ENCODE data around the gene ZNF615.
"Not testable (repeated sequence)": the region's sequence is repeated elsewhere in the genome, so short reads cannot be mapped to it uniquely, and the experiment has no call there.

Gene ZNF615

DNA sequence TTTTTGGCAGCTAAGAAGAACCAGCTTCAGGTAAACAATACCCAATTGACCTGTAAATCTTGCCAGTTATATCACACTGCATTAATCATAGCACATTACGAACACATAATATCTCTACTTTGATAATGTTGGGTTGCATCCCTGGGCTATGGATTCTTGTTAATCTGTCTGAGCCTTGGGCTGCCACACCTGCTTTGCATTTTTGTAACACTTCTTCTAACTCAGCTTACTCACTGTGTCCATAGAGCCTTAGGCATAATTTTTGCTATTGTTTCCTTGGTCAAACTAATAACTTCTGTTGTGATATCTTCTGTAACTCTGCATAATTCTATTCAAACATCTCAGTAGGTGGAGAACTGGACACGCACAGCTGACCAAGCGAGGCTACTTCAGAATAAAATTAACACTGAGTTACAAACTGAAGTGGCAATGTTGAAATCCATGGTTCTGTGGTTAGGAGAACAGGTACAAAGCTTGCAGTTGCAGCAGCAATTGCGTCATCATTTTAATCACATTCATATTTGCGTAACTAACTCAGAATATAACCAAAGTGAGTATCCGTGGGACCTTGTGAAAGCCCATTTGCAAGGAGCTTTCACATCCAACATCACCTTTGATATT, 27.8 kb downstream of the ZNF615 start:
- DNase-seq = no peak

DNA sequence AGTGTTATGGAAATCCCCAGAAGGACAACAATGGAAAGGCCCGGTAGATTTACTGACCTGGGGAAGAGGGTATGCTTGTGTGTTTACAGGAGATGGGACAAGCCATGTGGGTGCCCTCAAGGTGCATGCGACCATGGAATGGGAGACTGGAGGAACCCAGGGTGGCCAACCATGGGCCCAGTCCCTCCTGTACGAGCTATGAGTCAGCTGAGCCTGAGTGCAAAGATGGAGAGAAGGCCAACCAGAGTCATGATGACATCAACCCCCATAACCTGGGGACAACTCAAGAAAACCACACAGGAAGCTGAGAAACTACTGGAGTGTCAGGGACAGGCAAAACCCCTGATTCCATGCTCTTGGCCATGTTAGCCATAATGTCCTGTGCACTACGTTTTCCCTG, 29.1 kb downstream of the ZNF615 start:
- no peak for DNase-seq

- no peak for DNase-seq
These were observed 30.7 kb downstream of the ZNF615 start for GRCh38 chr19:51977346-51977745.

- DNase-seq = no peak
These were observed 31.2 kb downstream of the ZNF615 start for GRCh38 chr19:51976852-51977251.

- DNase-seq = not testable (repeated sequence)
These were observed 32.2 kb downstream of the ZNF615 start for GRCh38 chr19:51975787-51976186.

GRCh38 chr19:51971624-51972023, 36.4 kb downstream of the ZNF615 start:
- DNase-seq = no peak

GRCh38 chr19:51970718-51971117, 37.3 kb downstream of the ZNF615 start:
- no peak for DNase-seq

- DNase-seq = no peak
These were observed 42.4 kb downstream of the ZNF615 start for GRCh38 chr19:51965583-51965982.

GRCh38 chr19:51960621-51961233, 47.3 kb downstream of the ZNF615 start:
- DNase-seq = not testable (repeated sequence)

GRCh38 chr19:51959791-51960190, 48.2 kb downstream of the ZNF615 start:
- no peak for DNase-seq

- not testable (repeated sequence) for DNase-seq
These were observed 50.2 kb downstream of the ZNF615 start for GRCh38 chr19:51957846-51958245.

GRCh38 chr19:51948975-51949374, 59.0 kb downstream of the ZNF615 start:
- DNase-seq = no peak

DNA sequence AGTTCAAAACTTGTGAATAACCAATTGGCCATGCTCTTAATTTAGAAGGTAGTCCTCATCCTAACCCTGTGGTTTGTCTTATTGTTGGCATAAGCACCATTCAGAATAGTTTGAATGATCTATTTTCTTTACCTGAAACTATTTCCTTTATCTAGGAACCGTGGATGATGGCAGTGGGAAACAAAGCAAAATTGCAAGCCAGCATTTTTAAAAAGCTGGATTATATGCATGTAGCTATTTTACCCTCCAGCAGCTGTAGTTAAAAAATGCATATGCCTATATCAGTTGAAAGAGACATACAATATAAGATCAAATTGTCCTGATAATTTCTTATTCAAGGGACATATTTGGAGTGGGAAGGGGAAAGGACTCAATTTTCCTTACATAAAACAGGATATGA, 61.4 kb downstream of the ZNF615 start:
- no peak for DNase-seq

- DNase-seq = no peak
These were observed 63.0 kb downstream of the ZNF615 start for GRCh38 chr19:51944798-51945552.

Measured in effector CD8-positive, alpha-beta T cell (primary cell).